ELF-1 (cell line): Measurements from ENCODE around the gene THADA.

Experiments
- DNase-seq: peaks from one replicate; pipeline ENCODE4 v3.0.0-alpha.2; 2016; ENCODE audit warnings: low read depth, low spot score

The THADA gene

DNA sequence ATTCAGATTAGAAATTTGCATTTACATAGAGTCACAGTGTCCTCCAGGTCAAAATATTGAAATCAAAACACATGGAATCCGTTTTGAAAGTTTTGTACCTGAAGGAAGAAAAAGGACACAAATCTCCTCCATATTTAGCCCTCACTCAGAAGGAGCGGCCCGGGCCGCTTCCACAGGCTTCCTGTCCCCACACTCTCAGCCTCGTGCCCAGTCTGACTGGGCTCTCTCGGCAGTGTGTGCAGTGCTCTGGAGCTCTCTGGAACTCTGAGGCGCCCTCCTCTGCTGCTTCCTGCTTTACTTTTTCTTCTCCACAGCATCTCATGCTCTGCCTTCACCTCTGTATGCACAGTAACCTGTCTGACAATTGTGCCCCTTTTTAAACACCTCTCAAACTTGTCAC lies 347.2 kb downstream of the THADA start:
- no peak for DNase-seq

DNA sequence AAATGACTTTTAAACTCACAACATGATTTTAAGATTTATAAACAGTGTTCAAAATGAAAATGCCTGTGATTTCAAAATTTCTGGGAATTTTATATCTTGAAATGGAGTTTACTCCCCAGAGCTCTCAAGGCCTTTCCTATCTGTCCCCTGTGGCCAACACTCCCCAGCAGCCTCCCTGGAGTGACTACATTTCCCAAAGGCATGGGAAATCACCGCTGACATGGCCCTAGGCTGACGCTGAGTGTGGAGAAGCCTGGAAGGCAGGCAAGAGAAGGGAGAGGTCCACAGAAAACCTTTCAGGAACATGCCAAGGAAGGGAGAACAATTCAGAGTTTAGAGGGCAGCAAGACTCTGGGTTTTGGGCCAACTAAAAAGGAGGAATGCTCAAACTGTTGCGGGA lies 349.2 kb downstream of the THADA start:
- peak; percentile 60 for DNase-seq

DNA sequence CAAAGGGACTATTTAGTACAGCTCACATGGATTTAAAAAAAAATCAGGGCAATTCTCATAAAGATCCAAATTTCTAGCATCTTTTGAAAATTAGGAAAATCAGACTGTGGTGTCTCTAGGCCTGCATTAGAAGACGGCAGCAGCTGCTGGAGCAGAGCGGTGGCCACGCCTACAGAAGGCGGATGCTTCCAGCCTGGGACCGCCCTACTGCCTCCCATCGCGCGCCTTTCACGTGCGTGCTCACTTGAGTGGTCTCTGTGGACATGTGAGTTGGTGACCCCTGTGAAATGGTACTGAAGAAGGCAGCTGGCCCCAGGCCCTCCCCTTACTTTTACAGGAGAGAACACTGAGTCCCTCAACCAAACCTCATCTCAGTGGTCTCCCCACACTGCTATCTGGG lies 354.3 kb downstream of the THADA start:
- DNase-seq = no peak

DNA sequence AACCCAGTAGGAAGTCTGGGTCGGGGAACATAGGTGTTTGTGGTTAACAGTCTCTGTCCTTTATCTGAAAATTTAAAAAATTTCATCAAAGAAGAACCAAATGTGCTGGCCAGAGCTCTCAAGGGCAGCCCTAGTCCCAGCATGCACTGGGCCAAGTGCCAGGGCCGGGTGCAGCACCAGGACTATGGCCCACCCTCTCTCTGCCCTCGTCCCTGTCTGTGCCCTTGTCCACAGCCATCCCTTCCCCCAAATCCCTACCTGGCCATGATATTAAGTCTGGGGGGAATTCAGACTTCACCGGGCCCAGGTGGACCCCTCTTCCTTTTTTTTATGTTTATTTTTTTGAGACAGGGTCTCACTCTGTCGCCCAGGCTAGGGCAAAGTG lies 355.1 kb downstream of the THADA start:
- no peak for DNase-seq

DNA sequence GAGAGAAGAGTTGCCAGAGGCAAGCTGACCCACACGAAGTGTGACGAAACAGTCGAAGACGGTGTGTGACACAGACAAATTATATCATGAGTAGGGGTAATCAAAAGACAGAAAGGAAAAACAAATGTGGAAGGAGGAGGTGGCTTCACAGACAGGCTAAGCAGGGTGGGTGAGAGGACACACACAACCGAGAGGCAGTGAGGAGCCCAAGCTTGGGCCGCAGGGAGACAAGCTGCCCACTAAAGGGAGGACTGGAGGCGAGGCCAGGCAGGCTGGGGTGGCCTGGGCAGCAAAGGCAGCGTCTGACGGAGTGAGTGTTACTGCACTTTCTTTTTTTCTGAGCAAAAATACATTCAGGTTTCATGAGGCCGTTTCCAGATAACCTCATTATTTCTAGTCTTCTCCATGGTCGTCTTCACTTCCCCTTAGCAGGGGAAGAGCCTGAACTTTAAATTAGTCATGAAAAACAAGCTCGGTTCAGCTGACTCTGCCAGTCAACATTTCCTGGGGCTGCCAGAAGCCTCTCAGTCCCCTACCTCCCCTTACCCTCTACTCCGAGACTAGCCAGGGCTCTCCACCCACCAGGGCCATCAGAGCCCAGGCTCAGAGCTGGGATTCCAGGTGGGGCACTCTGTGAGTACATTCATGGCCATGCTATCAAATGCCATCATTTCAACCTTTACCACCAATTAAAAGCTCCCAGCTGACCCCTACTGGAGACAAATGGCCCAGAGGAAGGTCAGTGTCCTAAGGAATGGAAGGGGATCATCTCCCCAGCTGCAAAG lies 355.7 kb downstream of the THADA start:
- no peak for DNase-seq

DNA sequence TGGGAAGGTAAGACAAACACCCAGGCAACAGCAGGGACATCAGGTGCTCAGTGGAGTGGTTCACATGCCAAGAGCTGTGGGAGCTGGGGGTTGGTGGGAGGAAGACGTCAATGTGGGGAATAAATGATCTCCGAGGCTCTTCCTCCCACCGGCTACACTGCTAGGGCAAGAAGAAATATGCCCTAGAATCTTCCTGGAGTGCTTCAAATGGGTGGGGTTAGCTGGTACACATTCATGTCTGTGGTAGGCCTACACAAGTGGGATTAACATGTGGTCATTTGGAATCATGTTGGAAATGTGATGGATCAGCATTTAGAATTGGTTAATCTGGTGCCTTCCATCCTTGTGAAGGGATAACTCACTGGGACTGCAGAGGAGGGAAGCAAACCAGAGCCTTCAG lies 357.0 kb downstream of the THADA start:
- DNase-seq = no peak

DNA sequence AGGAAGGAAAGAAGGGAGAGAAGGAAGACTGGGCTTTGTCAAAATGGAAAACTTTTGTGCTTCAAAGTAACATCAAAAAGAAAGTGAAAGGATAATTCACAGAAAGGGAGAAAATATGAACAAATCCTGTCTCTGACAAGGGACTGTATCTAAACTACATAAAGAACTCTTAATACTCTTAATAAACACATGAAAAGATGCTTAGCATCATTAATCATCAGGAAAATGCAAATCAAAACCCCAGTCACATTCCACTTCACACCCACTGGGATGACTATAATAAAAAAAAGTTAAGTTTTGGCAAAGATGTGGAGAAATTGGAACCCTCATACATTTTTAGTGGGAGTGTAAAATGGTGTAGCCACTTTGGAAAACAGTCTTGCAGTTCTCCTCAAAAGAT lies 357.7 kb downstream of the THADA start:
- DNase-seq = no peak

DNA sequence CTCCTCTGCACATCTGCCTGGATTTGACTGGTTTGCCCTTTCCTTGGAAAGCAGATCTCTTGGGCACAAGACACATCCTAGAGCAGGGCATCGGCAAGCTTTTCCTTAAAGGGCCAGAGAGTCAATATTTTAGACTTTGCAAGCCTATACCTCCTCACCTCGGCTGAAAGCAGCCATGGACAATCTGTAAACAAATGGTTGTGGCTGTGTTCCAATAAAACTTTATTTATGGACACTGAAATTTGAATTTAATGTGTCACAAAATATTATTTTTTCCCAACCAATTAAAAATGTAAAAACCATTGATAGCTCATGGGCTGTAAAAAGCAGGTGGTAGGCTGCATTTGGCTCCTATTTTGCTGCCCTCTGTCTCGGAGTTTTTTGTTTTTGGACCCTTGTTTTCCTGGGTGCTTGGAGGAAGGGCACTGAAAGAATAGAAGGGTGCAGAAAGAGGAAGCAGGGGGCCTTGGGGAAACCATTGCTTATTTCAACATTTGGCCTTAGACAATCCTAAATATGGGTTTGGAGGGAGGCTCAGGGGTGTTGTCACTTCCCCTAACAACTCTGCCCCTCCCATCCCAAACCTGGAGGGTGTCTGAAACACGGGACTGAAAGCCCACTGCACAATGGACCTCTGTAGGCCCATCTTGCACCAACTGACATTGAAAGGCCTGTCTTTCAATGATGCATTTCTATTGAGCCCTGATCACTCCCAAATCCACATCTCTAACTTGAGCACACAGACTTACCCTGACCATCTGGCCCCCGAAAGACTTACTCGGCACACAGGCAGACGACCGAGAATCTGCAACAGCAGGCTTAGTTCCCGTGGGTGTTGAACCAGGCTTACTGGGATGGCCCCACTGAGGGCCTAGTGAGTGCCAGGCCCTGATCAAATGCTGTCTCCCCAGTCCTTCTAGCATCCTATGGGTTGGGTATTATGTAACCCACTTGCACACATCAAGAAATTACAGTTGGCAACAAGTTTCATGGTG lies 362.3 kb downstream of the THADA start:
- DNase-seq = no peak

DNA sequence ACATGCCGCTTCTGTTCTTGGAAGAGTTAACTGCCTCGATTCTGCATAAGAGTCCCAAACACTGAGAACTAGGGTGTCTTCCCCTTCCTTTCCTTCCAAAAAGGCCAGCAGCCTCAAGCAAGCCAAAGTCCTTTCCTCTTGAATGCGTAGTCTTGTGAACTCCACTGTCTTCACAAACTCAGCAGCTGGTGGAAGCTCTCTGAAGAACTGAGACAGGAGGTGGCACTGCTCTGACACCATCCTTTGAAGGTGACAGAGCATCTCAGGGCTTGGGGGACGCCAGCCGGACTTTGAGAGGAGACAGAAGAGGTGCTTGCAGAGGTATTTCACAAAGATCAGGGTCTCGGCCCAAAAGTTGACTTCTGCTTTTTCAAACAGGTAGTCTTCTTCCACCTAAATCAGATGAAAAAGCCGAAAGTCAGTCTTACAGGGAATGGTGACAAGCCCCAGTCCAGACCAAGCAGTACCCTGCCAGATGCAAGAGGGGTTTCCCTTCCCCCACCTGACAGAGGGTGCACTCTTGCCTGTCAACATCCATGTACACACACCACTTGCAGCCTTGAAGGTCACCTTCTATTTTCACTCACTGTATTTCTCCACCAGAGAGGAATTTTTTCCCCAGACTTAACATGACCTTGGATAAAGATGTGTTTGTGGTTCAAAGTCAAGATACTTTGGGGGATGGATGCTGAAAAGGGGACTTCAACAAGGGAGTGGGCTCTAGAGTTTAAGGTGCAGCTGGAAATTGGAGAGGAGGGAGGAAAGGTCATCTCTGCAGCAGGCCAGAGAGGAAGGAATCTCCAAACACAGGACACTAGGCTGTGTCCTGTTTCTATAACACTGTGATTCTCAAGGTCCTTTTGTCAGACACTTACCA lies 364.6 kb downstream of the THADA start:
- DNase-seq = no peak

DNA sequence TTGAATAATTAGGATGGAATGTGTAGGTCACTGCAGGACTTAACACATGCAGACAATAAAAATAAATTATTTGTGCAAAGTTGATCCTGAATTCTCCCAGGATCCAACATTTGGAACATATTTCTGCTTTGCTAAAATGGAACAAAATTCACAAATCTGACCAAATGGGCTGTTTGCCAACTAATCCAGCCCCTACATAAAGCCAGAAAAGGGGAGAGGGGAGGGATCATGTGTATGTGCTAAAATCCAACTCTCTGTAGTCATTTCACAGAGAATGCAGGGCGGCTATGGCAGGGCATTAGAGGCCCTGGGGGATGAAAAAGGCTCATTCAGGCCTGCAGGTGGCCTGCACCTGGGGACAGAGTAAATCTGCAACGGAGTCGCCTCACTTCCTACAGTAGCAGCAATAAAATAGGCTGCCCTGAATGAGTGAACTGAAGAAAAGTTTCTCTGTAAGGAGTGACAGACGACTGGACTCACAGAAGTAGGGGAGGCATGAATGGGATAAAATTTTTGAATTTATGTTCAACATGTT lies 365.4 kb downstream of the THADA start:
- peak; percentile 38 for DNase-seq

DNA sequence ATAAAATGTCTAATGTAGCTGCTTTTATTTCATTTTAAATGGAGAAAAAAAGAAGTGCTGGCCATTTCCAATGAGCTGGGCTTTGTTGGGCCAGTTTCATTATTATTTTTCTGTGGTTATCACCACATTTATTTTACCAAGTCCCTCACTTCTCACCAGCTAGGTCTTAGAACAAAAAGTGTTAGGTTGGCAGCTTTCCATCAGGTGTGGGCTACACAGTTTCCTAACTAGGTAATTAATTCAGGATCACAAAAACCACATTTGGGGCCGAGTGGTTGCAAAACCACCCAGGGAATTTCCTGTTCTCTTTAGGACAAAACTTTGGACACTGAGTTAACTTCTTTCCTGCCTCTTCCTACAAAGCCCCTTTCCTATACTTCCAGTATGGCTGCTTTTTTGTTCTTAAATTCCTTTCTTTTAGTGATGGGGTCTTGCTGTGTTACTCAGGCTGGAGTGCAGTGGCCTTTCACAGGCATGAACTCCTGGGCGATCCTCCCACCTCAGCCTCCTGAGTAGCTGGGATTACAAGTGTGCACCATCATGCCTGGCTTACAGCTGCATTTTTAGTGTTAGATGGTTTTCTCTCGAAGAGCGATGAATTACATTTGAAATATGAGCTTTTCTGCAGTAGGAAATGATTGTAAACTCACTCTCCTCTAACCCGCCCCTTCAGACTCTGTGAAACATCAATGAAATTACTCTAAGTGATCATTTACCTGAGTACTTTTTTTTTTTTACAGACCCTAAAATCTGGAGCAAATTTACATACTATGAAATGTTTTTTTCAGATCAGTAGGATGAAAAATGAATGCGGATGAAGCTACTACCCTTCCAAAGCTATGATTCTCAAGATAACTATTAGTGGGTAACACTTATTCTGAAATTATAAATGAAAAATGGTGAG lies 366.8 kb downstream of the THADA start:
- no peak for DNase-seq

DNA sequence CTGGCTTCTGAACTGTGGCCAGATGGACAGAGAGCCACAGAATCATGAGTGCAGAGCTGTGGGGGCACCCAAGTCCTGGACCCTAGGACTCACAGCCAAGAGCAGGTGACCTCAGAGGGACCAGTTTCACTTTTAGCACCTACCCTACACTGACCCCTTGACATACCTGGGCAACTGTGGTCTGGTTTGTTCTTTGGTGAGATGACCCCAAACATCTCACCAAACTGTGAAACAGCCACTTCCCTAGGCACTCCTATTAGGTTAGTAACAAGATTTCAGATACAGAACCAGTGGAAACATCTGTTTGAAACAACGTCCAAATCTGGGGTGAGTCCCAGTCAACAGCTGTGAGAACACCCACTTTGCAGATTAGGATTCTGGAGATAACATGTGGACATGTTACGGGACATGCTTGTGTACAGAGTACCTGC lies 367.5 kb downstream of the THADA start:
- no peak for DNase-seq

DNA sequence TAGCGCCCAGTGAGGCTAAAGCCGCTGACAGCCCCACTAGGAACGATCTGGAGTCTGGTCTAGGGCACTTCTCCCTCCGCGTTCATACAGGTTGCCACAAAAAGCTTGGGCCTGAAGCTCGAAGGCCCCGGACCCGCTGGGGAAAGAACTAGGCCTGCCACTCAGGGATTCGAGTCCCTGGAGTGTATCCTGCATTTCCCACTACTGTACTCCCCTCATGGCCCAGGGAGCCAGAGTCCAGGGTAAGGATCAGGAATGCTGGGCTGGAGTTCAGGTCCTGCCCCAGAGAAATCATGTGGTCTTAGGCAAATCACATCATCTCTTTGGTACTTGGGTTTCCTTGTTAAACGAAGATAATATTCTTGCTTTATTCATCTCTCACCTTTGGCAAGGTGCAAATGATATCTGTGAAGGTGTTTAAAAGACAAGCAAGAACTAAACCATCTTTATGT lies 368.0 kb downstream of the THADA start:
- no peak for DNase-seq

DNA sequence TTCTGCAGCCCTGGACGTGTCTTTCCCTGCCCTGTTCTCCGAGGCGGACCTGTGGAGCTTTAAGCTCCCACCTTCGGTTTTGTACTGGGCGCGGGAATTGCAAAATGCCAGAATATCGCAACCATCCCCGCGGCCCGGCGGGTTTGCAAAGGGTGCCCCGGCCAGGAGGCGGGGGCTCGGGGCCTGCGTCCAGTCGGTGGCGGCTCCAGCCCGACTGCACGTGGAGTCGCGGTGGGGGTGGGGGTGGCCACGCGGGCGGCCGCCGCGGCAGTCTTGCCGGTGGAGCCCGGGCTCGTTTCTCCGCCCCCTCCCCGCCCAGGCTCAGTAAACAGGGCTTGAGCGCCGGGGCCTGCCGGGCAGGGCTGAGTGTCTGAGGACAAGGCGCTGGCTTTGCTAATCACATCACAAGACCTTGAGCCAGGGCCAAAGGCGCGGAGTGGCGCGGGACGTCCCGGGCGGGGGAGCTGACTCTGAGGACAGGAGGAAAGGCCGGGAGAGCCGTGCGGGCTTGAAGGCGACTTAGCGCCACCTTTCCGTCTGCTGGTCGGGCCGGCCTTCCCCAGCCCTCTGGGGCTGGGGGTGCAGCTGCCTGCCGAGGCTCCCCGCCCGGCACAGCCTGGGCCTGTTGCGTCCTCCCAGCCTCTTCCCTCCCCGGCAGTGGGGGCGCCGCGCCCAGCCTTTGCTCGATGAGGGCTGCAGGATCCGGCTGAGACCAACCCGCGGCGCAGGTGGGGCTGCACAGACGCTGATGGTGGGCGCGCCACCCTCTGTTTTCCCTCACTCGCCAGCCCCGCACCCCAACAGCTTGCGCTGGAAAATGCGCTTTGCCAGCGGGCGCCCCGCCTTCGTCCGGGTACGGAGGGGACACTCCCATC lies 368.6 kb downstream of the THADA start:
- DNase-seq = peak; percentile 84

DNA sequence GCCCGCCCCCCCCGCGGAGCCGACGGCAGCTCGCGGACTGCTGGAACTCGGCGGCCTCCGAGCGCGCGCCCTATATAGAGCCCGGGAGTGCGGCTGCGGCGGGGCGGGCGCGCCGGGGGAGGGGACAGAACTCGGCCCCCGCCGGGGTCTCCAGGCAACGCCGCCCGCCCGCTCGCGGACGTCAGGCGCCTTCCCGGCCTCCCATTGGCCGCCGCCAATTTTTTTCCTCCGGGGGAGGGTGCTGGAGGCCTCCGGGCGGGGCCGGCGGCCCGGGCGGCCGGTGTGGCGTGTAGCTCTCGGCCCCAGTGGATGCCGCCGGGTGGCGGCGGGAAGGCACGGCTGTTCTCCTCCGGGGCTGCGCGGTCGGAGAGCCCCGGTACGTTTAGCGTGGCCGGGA lies 369.3 kb downstream of the THADA start, which contains the start of gene ZFP36L2:
Gene ZFP36L2, minus strand, starts transcription at position 49 of the 397 bp plus-strand sequence. CDS start 291 bp downstream, outside the sequence.
- peak; percentile 94 for DNase-seq

DNA sequence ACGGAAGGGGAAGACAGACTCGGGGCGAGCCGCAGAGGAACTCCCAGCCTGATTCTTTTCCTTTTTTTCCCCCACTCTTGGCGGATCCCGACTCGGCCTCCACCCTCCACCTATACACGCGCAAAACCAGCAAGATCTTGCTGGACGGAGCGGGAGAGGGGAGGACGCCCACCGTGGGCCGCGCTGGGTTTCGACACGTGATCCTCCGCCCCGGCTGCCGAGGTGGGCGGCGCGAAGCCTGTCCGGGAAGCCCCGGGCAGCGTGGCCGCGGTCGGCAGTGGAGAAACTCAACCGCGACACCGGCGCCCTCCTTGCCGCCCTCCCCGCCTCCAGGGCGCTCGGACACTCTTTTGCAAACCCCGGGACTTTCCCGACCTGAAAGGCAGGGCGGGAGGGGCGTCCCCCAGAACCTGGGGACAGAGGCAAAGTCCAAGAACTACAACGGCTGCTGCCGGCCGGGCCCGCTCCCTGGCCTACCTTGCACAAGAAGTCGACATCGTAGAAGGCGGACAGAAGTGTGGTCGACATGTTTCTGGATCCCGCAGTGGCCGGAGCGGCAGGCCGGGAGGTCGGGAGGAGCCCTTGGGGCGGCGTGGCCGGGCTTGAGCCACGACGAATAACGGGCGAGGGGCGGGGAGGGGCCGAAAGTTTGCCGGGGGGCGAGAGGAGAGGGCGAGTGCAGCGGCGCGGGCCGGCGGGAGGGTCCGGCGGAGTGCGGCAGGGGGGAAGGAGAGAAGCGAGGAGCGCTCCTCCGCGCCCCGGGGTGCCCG lies 369.9 kb downstream of the THADA start:
- no peak for DNase-seq

DNA sequence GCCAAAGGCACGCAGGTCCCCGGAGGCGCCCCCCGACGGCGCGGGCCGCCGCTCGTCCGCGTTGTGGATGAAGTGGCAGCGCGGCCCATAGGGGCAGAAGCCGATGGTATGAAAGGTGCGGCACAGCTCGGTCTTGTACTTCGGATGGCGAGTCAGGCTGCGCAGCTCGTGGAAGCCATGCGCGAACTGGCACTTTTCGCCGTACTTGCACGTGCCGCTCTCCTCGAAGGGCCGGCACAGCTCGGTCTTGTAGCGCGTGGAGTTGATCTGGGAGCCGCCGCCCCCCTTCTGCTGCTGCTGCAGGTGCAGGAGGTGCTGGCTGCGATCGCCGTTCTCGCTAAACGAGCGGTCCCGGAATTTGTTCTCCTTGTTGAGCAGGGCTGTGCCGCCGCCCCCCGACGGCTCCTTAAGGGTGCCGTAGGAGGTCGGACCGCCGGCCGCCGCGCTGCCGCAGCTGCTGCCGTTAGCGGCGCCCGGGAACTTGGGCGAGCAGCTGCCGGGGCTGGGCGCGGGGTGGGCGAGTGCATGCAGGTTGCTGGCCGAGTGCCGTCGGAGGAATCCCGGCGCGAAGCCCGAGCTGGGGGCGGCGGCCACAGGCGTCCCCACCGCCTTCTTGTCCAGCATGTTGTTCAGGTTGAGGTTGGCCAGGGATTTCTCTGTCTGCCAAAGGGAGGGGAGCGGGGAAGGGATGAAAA lies 370.6 kb downstream of the THADA start:
- peak; percentile 71 for DNase-seq
